NCI-H128 (cell line): ENCODE measurements around the gene NTM.

Experiments used
- DNase-seq: peaks from one replicate; lab custom pipeline; 2025; ENCODE audit not compliant: unreplicated experiment; lab: John Stamatoyannopoulos, UW

NTM gene

GRCh38 chr11:132084433-132084832 lies 714.0 kb downstream of the NTM start:
- DNase-seq, result no peak

GRCh38 chr11:132087148-132087547 lies 716.7 kb downstream of the NTM start:
- no peak for DNase-seq

GRCh38 chr11:132088551-132088950 lies 718.1 kb downstream of the NTM start:
- DNase-seq, result no peak

GRCh38 chr11:132093536-132094259 lies 723.3 kb downstream of the NTM start:
- no peak for DNase-seq

- no peak for DNase-seq
Observed at GRCh38 chr11:132094598-132094997, 724.2 kb downstream of the NTM start.

- DNase-seq, result no peak
Observed at GRCh38 chr11:132095230-132096131, 725.1 kb downstream of the NTM start.

- no peak for DNase-seq
Observed at GRCh38 chr11:132096132-132096825, 725.9 kb downstream of the NTM start.

- no peak for DNase-seq
Observed at GRCh38 chr11:132099692-132100091, 729.3 kb downstream of the NTM start.

- DNase-seq, result no peak
Observed at GRCh38 chr11:132100583-132100982, 730.2 kb downstream of the NTM start.

GRCh38 chr11:132101881-132102280 lies 731.5 kb downstream of the NTM start:
- DNase-seq, result no peak

- no peak for DNase-seq
Observed at GRCh38 chr11:132103021-132103420, 732.6 kb downstream of the NTM start.

- DNase-seq, result no peak
Observed at GRCh38 chr11:132106096-132106982, 735.9 kb downstream of the NTM start.

- DNase-seq, result no peak
Observed at GRCh38 chr11:132111316-132111715, 740.9 kb downstream of the NTM start.

GRCh38 chr11:132111838-132112237 lies 741.4 kb downstream of the NTM start:
- no peak for DNase-seq

GRCh38 chr11:132112846-132113245 lies 742.4 kb downstream of the NTM start:
- DNase-seq, result no peak

GRCh38 chr11:132114185-132114584 lies 743.8 kb downstream of the NTM start:
- no peak for DNase-seq

GRCh38 chr11:132114743-132115142 lies 744.3 kb downstream of the NTM start:
- DNase-seq, result no peak

GRCh38 chr11:132115454-132115853 lies 745.0 kb downstream of the NTM start:
- no peak for DNase-seq

GRCh38 chr11:132116516-132116915 lies 746.1 kb downstream of the NTM start:
- no peak for DNase-seq

GRCh38 chr11:132118661-132119060 lies 748.2 kb downstream of the NTM start:
- DNase-seq, result no peak

- no peak for DNase-seq
Observed at GRCh38 chr11:132119573-132119972, 749.2 kb downstream of the NTM start.
